Right atrium auricular region (tissue), 2 donors: ENCODE data around the gene DDAH2. TPM values are rescaled to one million over a fixed set of nuclear protein-coding genes. Genes with fewer than 3 reads are reported as not detected.
A peak's percentile ranks its signal among the peaks of the same experiment; 100 is the strongest.

Experiments used
- DNase-seq: peaks from one replicate; pipeline ENCODE4 v3.0.0-alpha.2; 2019; ENCODE audit warnings: low spot score
- H3K27ac ChIP-seq, 2 donors: fragments of 200-600 bp; sonication (generic); 1 replicate in 1 of 2; 2 replicates in 1 of 2; pipeline ENCODE4 v1.5.1; 2016 to 2019
- H3K27me3 ChIP-seq, 2 donors: fragments of 200-600 bp; sonication (generic); one replicate each; pipeline versions ENCODE4 v1.5.1 to v1.6.0; 2017 to 2019
- H3K36me3 ChIP-seq: fragments of 200-600 bp; sonication (generic); one replicate; pipeline ENCODE4 v1.5.1; 2016
- H3K4me1 ChIP-seq, 2 donors: fragments of 200-600 bp; sonication (generic); one replicate each; pipeline versions ENCODE4 v1.5.1 to v1.6.0; 2017 to 2019
- H3K4me3 ChIP-seq, 2 donors: fragments of 200-600 bp; sonication (generic); 1 replicate in 1 of 2; 2 replicates in 1 of 2; pipeline ENCODE4 v1.5.1; 2017 to 2019; ENCODE audit warnings: mild to moderate bottlenecking in 1 of 2, moderate library complexity in 1 of 2
- H3K9me3 ChIP-seq, 2 donors: fragments of 200-600 bp; sonication (generic); one replicate each; pipeline ENCODE4 v1.5.1; 2019
- CTCF ChIP-seq, 2 donors: fragments of 200-600 bp; sonication (generic); IDR thresholded peaks; one replicate each; pipeline ENCODE4 v1.5.1; 2019; ENCODE audit warnings: antibody characterized with exemption in 2 of 2
- total RNA-seq, 2 donors: library from RNA; depleted of rRNA; stranded (reverse); fragments of >200 nt; gene quantifications; one replicate each; pipeline ENCODE4 v1.1.0, GENCODE V29; 2016

Gene DDAH2
- total RNA-seq = 10 to 100 TPM; 53.5 to 93.3 TPM

GRCh38 chr6:31728767-31729514 is at the start of gene DDAH2:
Gene DDAH2 (minus strand): TSS chr6:31729299. CDS start chr6:31729161, 138 bp downstream.
- Histone ChIP-seq H3K9me3 (no peaks in the 10 kb centered on the region), H3K4me3 (peak within 1 kb of the TSS; percentile 68 to 82), H3K4me1 (peaks cover 0 to 35% of the 10 kb centered on the region in 2 donors), H3K27ac (peak within 1 kb of the TSS; percentile 92 to 99), H3K36me3 (peaks cover 55% of the 10 kb centered on the region), H3K27me3 (no peaks in the 10 kb centered on the region)
- no peak for DNase-seq
- peak in 1 of 2 donors; percentile 33 for TF ChIP-seq CTCF (IDR thresholded peaks at IDR 0.05)

GRCh38 chr6:31778193-31778592 is 49.1 kb upstream of the DDAH2 start:
- no peak for DNase-seq
- H3K27ac ChIP-seq = no peak overlapping the region
- H3K4me3 ChIP-seq = no peak overlapping the region
- no peaks in the 10 kb centered on the region for H3K27me3 ChIP-seq
- peaks cover 54% of the 10 kb centered on the region for H3K36me3 ChIP-seq
- H3K9me3 ChIP-seq = no peaks in the 10 kb centered on the region
- no peak for TF ChIP-seq CTCF (IDR thresholded peaks at IDR 0.05)
- H3K4me1 ChIP-seq = peaks cover 0 to 17% of the 10 kb centered on the region in 2 donors

GRCh38 chr6:31777667-31778050 is 48.6 kb upstream of the DDAH2 start:
- peak overlapping the region; percentile 61 to 70 for H3K27ac ChIP-seq

GRCh38 chr6:31776989-31777666 is 48.0 kb upstream of the DDAH2 start, which contains the start of gene VWA7:
Gene VWA7 (minus strand): TSS chr6:31777328. CDS start chr6:31776779, 549 bp downstream.
- Histone ChIP-seq H3K36me3 (peaks cover 44% of the 10 kb centered on the region), H3K27ac (peak within 1 kb of the TSS; percentile 61 to 70), H3K27me3 (no peaks in the 10 kb centered on the region), H3K4me3 (peak within 1 kb of the TSS; percentile 8 to 24), H3K9me3 (no peaks in the 10 kb centered on the region), H3K4me1 (peaks cover 0 to 17% of the 10 kb centered on the region in 2 donors)
- TF ChIP-seq CTCF (IDR thresholded peaks at IDR 0.05) = no peak
- no peak for DNase-seq

More at GRCh38 chr6:31777667-31778050, 48.6 kb upstream of the DDAH2 start:
- Histone ChIP-seq H3K36me3 (peaks cover 49% of the 10 kb centered on the region), H3K4me3 (no peak overlapping the region), H3K27me3 (no peaks in the 10 kb centered on the region), H3K9me3 (no peaks in the 10 kb centered on the region), H3K4me1 (peaks cover 0 to 17% of the 10 kb centered on the region in 2 donors)
- DNase-seq = no peak
- no peak for TF ChIP-seq CTCF (IDR thresholded peaks at IDR 0.05)

GRCh38 chr6:31776485-31776988 is 47.4 kb upstream of the DDAH2 start:
- H3K27me3 ChIP-seq = no peaks in the 10 kb centered on the region
- no peak for DNase-seq
- H3K9me3 ChIP-seq = no peaks in the 10 kb centered on the region
- peaks cover 38% of the 10 kb centered on the region for H3K36me3 ChIP-seq
- TF ChIP-seq CTCF (IDR thresholded peaks at IDR 0.05) = no peak
- H3K4me1 ChIP-seq = peaks cover 0 to 17% of the 10 kb centered on the region in 2 donors
- H3K27ac ChIP-seq = peak overlapping the region; percentile 61 to 70
- H3K4me3 ChIP-seq = peak overlapping the region in 1 of 2 donors; percentile 8
